Measurements from ENCODE around the gene NELFA.
"Not testable (repeated sequence)": the region's sequence is repeated elsewhere in the genome, so short reads cannot be mapped to it uniquely, and the experiment has no call there.

The NELFA gene

GRCh38 chr4:2040391-2041238 lies 31.8 kb upstream of the NELFA start:
- no peak for DNase-seq

- no peak for DNase-seq
Observed at GRCh38 chr4:2036866-2037265, 28.1 kb upstream of the NELFA start.

GRCh38 chr4:2036327-2036726 lies 27.6 kb upstream of the NELFA start:
- no peak for DNase-seq

- DNase-seq = not testable (repeated sequence)
Observed at GRCh38 chr4:2031161-2031560, 22.4 kb upstream of the NELFA start.

- DNase-seq = not testable (repeated sequence)
Observed at GRCh38 chr4:2027120-2027519, 18.3 kb upstream of the NELFA start.

GRCh38 chr4:2025817-2026216 lies 17.0 kb upstream of the NELFA start:
- no peak for DNase-seq

GRCh38 chr4:2024683-2025082 lies 15.9 kb upstream of the NELFA start:
- DNase-seq = no peak

- not testable (repeated sequence) for DNase-seq
Observed at GRCh38 chr4:2021358-2022018, 12.7 kb upstream of the NELFA start.

GRCh38 chr4:2015008-2015407 lies 6.2 kb upstream of the NELFA start:
- DNase-seq = no peak

- DNase-seq = no peak
Observed at GRCh38 chr4:2011583-2011982, 2.8 kb upstream of the NELFA start.

GRCh38 chr4:2009651-2010233 lies 968 bp upstream of the NELFA start:
- peak; percentile 50 to 65 for DNase-seq

GRCh38 chr4:2008671-2008920 lies 178 bp downstream of the NELFA start:
- DNase-seq = no peak

GRCh38 chr4:2007804-2008670 lies 737 bp downstream of the NELFA start:
- DNase-seq = no peak

- DNase-seq = no peak
Observed at GRCh38 chr4:2006956-2007653, 1.7 kb downstream of the NELFA start.

- DNase-seq = no peak
Observed at GRCh38 chr4:2006367-2006766, 2.4 kb downstream of the NELFA start.

GRCh38 chr4:2003361-2003760 lies 5.4 kb downstream of the NELFA start:
- DNase-seq = not testable (repeated sequence)

- not testable (repeated sequence) for DNase-seq
Observed at GRCh38 chr4:1999308-1999707, 9.5 kb downstream of the NELFA start.

GRCh38 chr4:1998296-1998695 lies 10.5 kb downstream of the NELFA start:
- DNase-seq = no peak

GRCh38 chr4:1997712-1998111 lies 11.1 kb downstream of the NELFA start:
- no peak for DNase-seq

GRCh38 chr4:1996866-1997611 lies 11.7 kb downstream of the NELFA start:
- no peak for DNase-seq

GRCh38 chr4:1994938-1995337 lies 13.8 kb downstream of the NELFA start:
- no peak for DNase-seq

Measured in stimulated activated CD4-positive, alpha-beta T cell treated with anti-CD3 and anti-CD28 coated beads, Interleukin-2, amount 100 ng/mL, for 24 hours (primary cell).